GM23338 (cell line): ENCODE measurements around the gene PLA2G6. TPM values are rescaled to one million over a fixed set of nuclear protein-coding genes. Genes with fewer than 3 reads are reported as not detected.
A peak's percentile ranks its signal among the peaks of the same experiment; 100 is the strongest.

Experiments
- ATAC-seq: fragments of 200-7000 bp; cut with Tn5 transposase; 3 replicates; pipeline ENCODE4 v1.9.1; 2020
- DNase-seq: peaks from one replicate; pipeline ENCODE4 v3.0.0-alpha.2; 2015; ENCODE audit warnings: low spot score
- H2AFZ ChIP-seq: fragments of 200-600 bp; sonication (generic); 2 replicates; pipeline ENCODE4 v1.8.0; 2016; ENCODE audit warnings: antibody characterized with exemption, mild to moderate bottlenecking, moderate library complexity
- H3F3A ChIP-seq: fragments of 200-600 bp; sonication (generic); replicated peaks from 2 replicates; pipeline ENCODE4 v1.8.0; 2017; ENCODE audit warnings: antibody characterized with exemption, mixed run types, low read depth
- H3K27ac ChIP-seq: fragments of 200-600 bp; sonication (generic); 2 replicates; pipeline ENCODE4 v1.6.1; 2016; ENCODE audit warnings: low read depth
- H3K27me3 ChIP-seq: fragments of 200-600 bp; sonication (generic); 2 replicates; pipeline ENCODE4 v1.8.0; 2016; ENCODE audit warnings: mild to moderate bottlenecking, mixed run types, moderate library complexity; ENCODE audit not compliant: insufficient read depth
- H3K36me3 ChIP-seq: fragments of 200-600 bp; sonication (generic); 2 replicates; pipeline ENCODE4 v1.8.0; 2016; ENCODE audit warnings: mild to moderate bottlenecking; ENCODE audit not compliant: insufficient read depth
- H3K4me1 ChIP-seq: fragments of 200-600 bp; sonication (generic); 2 replicates; pipeline ENCODE4 v1.8.0; 2016; ENCODE audit warnings: mild to moderate bottlenecking, moderate library complexity; ENCODE audit not compliant: insufficient read depth
- H3K4me2 ChIP-seq: fragments of 200-600 bp; sonication (generic); 2 replicates; pipeline ENCODE4 v1.7.1; 2017; ENCODE audit warnings: mixed run types
- H3K4me3 ChIP-seq: fragments of 200-600 bp; sonication (generic); 2 replicates; pipeline ENCODE4 v1.6.1; 2016; ENCODE audit warnings: mixed run types
- H3K79me2 ChIP-seq: fragments of 200-600 bp; sonication (generic); replicated peaks from 2 replicates; pipeline ENCODE4 v1.8.0; 2017; ENCODE audit warnings: mild to moderate bottlenecking; ENCODE audit not compliant: insufficient read depth
- H3K9me2 ChIP-seq: fragments of 200-600 bp; sonication (generic); 2 replicates; pipeline ENCODE4 v1.8.0; 2017; ENCODE audit not compliant: insufficient read depth
- H4K20me1 ChIP-seq: fragments of 200-600 bp; sonication (generic); replicated peaks from 2 replicates; pipeline ENCODE4 v1.8.0; 2017; ENCODE audit warnings: mild to moderate bottlenecking; ENCODE audit not compliant: insufficient read depth
- H3K27ac Mint-ChIP-seq: 2 replicates; pipeline ENCODE4 v1.8.0; 2020; ENCODE audit warnings: inconsistent platforms, mild to moderate bottlenecking, moderate library complexity, mixed read lengths
- H3K27me3 Mint-ChIP-seq: 3 replicates; pipeline ENCODE4 v1.8.0; 2022; ENCODE audit warnings: low read depth, mild to moderate bottlenecking, moderate library complexity, mixed read lengths, inconsistent platforms; ENCODE audit not compliant: insufficient read depth, poor library complexity
- H3K36me3 Mint-ChIP-seq: 3 replicates; pipeline ENCODE4 v1.8.0; 2021; ENCODE audit warnings: low read depth, mild to moderate bottlenecking, inconsistent platforms, moderate library complexity, mixed read lengths
- H3K4me1 Mint-ChIP-seq: 3 replicates; pipeline ENCODE4 v1.8.0; 2020; ENCODE audit warnings: mild to moderate bottlenecking, inconsistent platforms, mixed read lengths
- H3K4me3 Mint-ChIP-seq: 3 replicates; pipeline ENCODE4 v1.8.0; 2021; ENCODE audit warnings: moderate library complexity, mild to moderate bottlenecking, inconsistent platforms, mixed read lengths
- H3K9me3 Mint-ChIP-seq: 3 replicates; pipeline ENCODE4 v1.8.0; 2020; ENCODE audit warnings: moderate library complexity, mild to moderate bottlenecking, inconsistent platforms, mixed read lengths
- CREB1 ChIP-seq: fragments of 250-450 bp; sonication (Bioruptor Pico); IDR thresholded peaks from 2 replicates; pipeline ENCODE4 v1.5.0; 2020; ENCODE audit warnings: low read depth, mild to moderate bottlenecking, moderate library complexity
- JUNB ChIP-seq: IDR thresholded peaks from one replicate; pipeline ENCODE4 v1.6.1; 2016; ENCODE audit warnings: antibody characterized with exemption; ENCODE audit not compliant: unreplicated experiment
- POLR2AphosphoS5 ChIP-seq: IDR thresholded peaks from 2 replicates; pipeline ENCODE4 v1.6.1; 2016; ENCODE audit warnings: antibody characterized with exemption, low read depth
- STAT1 ChIP-seq: IDR thresholded peaks from one replicate; pipeline ENCODE4 v1.6.1; 2016; ENCODE audit warnings: antibody characterized with exemption; ENCODE audit not compliant: unreplicated experiment
- polyA plus RNA-seq: library from polyadenylated mRNA; unstranded; fragments of >200 nt; fragmentation: Nextera tagmentation; extraction: Ambion mirVana; gene quantifications from 2 replicates; pipeline ENCODE4 v1.2.1, GENCODE V29; 2016
- total RNA-seq: library from RNA; depleted of rRNA; stranded (reverse); fragments of >200 nt; shearing (Covaris generic); gene quantifications from 2 replicates; pipeline ENCODE4 v1.2.3, GENCODE V29; 2014
- TF ChIP-seq, protein P1 (sequence below), 2 experiments: fragments of 200-600 bp in 1 of 2; sonication (generic) in 1 of 2; conservative IDR thresholded peaks; 2 replicates each; pipeline versions ENCODE4 v1.5.1 to v1.6.1; 2016 to 2017; ENCODE audit warnings: antibody characterized with exemption in 2 of 2, low read depth in 2 of 2, mild to moderate bottlenecking in 2 of 2, moderate library complexity in 1 of 2
- TF ChIP-seq, protein P2 (sequence below): fragments of 250-450 bp; sonication (Bioruptor Pico); IDR thresholded peaks from 2 replicates; pipeline ENCODE4 v1.5.0; 2020; ENCODE audit warnings: mild to moderate bottlenecking, moderate library complexity

The PLA2G6 gene
- total and polyA plus RNA-seq, 2 experiments from 2014 or later = 4.5 to 12.6 TPM

DNA sequence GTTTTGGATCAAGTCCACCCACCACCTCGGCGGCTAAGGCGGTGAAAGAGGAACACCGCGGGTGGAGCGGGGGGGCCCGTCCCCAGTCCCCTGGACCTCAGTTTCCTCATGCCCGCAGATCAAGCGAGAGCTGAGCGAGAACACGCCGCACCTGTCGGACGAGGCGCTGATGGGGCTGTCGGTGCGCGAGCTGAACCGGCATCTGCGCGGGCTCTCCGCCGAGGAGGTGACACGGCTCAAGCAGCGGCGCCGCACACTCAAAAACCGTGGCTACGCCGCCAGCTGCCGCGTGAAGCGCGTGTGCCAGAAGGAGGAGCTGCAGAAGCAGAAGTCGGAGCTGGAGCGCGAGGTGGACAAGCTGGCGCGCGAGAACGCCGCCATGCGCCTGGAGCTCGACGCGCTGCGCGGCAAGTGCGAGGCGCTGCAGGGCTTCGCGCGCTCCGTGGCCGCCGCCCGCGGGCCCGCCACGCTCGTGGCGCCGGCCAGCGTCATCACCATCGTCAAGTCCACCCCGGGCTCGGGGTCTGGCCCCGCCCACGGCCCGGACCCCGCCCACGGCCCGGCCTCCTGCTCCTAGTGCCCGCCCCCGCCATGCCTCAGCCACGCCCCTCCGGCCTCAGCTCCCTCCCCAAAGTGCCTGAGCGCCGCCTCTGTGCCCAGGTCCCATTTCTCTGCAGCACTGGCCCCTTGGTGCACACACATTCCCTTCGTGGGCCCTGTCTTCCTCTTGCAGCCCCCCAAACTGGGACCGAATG lies 32.8 kb upstream of the PLA2G6 start:
- DNase-seq (peak; percentile 92), ATAC-seq (peak; percentile 59)
- H3K27ac ChIP-seq = peak overlapping the region; percentile 45; the same call in 1 of the 2 replicates
- Mint-ChIP-seq H3K27me3 (peaks cover 36% of the 10 kb centered on the region), H3K4me1 (peaks cover 36% of the 10 kb centered on the region), H3K36me3 (peaks cover 5% of the 10 kb centered on the region), H3K4me3 (peak overlapping the region; percentile 73), H3K27ac (0 out of 2 replicates have a peak overlapping the region, but pooled peaks have one; percentile 49), H3K9me3 (peaks cover 3% of the 10 kb centered on the region; the same call in 1 of the 3 replicates)
- H3K36me3 ChIP-seq = no peaks in the 10 kb centered on the region
- no peaks in the 10 kb centered on the region for H3K9me2 ChIP-seq
- H3K4me1 ChIP-seq = peaks cover 23% of the 10 kb centered on the region
- H3F3A ChIP-seq = 0 out of 2 replicates have a peak, but pooled peaks cover 21% of the 10 kb centered on the region
- TF ChIP-seq JUNB (no peak), POLR2AphosphoS5 (no peak), CREB1 (peak; percentile 60), STAT1 (no peak)
- TF ChIP-seq, protein P1, sequence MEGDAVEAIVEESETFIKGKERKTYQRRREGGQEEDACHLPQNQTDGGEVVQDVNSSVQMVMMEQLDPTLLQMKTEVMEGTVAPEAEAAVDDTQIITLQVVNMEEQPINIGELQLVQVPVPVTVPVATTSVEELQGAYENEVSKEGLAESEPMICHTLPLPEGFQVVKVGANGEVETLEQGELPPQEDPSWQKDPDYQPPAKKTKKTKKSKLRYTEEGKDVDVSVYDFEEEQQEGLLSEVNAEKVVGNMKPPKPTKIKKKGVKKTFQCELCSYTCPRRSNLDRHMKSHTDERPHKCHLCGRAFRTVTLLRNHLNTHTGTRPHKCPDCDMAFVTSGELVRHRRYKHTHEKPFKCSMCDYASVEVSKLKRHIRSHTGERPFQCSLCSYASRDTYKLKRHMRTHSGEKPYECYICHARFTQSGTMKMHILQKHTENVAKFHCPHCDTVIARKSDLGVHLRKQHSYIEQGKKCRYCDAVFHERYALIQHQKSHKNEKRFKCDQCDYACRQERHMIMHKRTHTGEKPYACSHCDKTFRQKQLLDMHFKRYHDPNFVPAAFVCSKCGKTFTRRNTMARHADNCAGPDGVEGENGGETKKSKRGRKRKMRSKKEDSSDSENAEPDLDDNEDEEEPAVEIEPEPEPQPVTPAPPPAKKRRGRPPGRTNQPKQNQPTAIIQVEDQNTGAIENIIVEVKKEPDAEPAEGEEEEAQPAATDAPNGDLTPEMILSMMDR (conservative IDR thresholded peaks at IDR 0.05; ENCODE audit: low read depth in 2 of 2) = peak in 1 of 2 experiments; percentile 28; a peak in 2 of 4 replicates
- TF ChIP-seq, protein P2, sequence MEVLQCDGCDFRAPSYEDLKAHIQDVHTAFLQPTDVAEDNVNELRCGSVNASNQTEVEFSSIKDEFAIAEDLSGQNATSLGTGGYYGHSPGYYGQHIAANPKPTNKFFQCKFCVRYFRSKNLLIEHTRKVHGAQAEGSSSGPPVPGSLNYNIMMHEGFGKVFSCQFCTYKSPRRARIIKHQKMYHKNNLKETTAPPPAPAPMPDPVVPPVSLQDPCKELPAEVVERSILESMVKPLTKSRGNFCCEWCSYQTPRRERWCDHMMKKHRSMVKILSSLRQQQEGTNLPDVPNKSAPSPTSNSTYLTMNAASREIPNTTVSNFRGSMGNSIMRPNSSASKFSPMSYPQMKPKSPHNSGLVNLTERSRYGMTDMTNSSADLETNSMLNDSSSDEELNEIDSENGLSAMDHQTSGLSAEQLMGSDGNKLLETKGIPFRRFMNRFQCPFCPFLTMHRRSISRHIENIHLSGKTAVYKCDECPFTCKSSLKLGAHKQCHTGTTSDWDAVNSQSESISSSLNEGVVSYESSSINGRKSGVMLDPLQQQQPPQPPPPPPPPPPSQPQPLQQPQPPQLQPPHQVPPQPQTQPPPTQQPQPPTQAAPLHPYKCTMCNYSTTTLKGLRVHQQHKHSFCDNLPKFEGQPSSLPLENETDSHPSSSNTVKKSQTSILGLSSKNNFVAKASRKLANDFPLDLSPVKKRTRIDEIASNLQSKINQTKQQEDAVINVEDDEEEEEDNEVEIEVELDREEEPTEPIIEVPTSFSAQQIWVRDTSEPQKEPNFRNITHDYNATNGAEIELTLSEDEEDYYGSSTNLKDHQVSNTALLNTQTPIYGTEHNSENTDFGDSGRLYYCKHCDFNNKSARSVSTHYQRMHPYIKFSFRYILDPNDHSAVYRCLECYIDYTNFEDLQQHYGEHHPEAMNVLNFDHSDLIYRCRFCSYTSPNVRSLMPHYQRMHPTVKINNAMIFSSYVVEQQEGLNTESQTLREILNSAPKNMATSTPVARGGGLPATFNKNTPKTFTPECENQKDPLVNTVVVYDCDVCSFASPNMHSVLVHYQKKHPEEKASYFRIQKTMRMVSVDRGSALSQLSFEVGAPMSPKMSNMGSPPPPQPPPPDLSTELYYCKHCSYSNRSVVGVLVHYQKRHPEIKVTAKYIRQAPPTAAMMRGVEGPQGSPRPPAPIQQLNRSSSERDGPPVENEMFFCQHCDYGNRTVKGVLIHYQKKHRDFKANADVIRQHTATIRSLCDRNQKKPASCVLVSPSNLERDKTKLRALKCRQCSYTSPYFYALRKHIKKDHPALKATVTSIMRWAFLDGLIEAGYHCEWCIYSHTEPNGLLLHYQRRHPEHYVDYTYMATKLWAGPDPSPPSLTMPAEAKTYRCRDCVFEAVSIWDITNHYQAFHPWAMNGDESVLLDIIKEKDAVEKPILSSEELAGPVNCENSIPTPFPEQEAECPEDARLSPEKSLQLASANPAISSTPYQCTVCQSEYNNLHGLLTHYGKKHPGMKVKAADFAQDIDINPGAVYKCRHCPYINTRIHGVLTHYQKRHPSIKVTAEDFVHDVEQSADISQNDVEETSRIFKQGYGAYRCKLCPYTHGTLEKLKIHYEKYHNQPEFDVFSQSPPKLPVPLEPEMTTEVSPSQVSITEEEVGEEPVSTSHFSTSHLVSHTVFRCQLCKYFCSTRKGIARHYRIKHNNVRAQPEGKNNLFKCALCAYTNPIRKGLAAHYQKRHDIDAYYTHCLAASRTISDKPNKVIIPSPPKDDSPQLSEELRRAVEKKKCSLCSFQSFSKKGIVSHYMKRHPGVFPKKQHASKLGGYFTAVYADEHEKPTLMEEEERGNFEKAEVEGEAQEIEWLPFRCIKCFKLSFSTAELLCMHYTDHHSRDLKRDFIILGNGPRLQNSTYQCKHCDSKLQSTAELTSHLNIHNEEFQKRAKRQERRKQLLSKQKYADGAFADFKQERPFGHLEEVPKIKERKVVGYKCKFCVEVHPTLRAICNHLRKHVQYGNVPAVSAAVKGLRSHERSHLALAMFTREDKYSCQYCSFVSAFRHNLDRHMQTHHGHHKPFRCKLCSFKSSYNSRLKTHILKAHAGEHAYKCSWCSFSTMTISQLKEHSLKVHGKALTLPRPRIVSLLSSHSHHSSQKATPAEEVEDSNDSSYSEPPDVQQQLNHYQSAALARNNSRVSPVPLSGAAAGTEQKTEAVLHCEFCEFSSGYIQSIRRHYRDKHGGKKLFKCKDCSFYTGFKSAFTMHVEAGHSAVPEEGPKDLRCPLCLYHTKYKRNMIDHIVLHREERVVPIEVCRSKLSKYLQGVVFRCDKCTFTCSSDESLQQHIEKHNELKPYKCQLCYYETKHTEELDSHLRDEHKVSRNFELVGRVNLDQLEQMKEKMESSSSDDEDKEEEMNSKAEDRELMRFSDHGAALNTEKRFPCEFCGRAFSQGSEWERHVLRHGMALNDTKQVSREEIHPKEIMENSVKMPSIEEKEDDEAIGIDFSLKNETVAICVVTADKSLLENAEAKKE (CRISPR knock-in tag) = no peak
- H3K79me2 ChIP-seq = no peaks in the 10 kb centered on the region
- peak overlapping the region; percentile 47; the same call in 1 of the 2 replicates for H2AFZ ChIP-seq
- peaks cover 22% of the 10 kb centered on the region for H3K27me3 ChIP-seq
- H3K4me2 ChIP-seq = peak overlapping the region; percentile 87
- peak overlapping the region; percentile 61 for H3K4me3 ChIP-seq
- peaks cover 7% of the 10 kb centered on the region; the same call in 1 of the 2 replicates for H4K20me1 ChIP-seq
